OCI-LY7 (cell line): ENCODE measurements around the gene RNF212B.

Source experiments
- CTCF ChIP-seq: fragments of 200-600 bp; sonication (generic); conservative IDR thresholded peaks from 2 replicates; pipeline ENCODE4 v1.5.1; 2014; ENCODE audit warnings: mild to moderate bottlenecking, antibody characterized with exemption, low read length, moderate library complexity, mixed read lengths
- EZH2phosphoT487 ChIP-seq: fragments of 200-600 bp; sonication (generic); IDR thresholded peaks from 2 replicates; pipeline ENCODE4 v1.6.1; 2018; ENCODE audit warnings: low read depth, borderline replicate concordance, mild to moderate bottlenecking, mixed run types, antibody characterized with exemption, low read length, moderate library complexity, mixed read lengths

- TF ChIP-seq CTCF: no peak
- no peak for TF ChIP-seq EZH2phosphoT487
Measured at GRCh38 chr14:23285530-23286019, 47.8 kb downstream of the RNF212B start.
